ENCODE results near the gene F8A3.
"Not testable (repeated sequence)": the region's sequence is repeated elsewhere in the genome, so short reads cannot be mapped to it uniquely, and the experiment has no call there.

Gene F8A3

GRCh38 chrX:155458471-155458870 is at the start of gene F8A3:
Gene F8A3, minus strand, starts transcription at chrX:155458620. Its CDS starts 20 bp downstream, at chrX:155458600.
- not testable (repeated sequence) for FAIRE-seq

GRCh38 chrX:155505296-155505695 is 46.9 kb upstream of the F8A3 start:
- no peak for FAIRE-seq

GRCh38 chrX:155495134-155495533 is 36.7 kb upstream of the F8A3 start:
- FAIRE-seq = not testable (repeated sequence)

DNA sequence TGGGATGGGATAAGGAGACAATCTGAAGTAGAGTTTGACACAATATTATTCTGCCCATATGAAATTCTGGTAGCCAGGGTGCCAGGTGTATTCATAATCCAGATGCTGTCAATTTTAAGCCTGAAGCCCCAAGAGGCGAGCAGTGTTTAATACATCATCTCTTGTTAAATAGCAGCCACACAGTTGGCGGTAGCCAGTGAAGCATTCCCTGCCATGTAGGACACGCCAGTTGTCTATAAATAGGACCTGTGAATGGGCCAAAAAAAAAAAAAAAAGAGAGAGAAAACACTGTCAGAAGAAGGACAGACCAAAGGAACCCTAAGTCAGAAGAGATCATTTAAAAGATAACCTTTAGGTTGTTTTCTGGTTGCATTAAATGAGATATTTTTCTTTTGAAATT is 33.0 kb upstream of the F8A3 start:
- not testable (repeated sequence) for FAIRE-seq

- FAIRE-seq = not testable (repeated sequence)
Observed at GRCh38 chrX:155477136-155477535, 18.7 kb upstream of the F8A3 start.

GRCh38 chrX:155466269-155466938 is 8.0 kb upstream of the F8A3 start:
- FAIRE-seq = not testable (repeated sequence)

DNA sequence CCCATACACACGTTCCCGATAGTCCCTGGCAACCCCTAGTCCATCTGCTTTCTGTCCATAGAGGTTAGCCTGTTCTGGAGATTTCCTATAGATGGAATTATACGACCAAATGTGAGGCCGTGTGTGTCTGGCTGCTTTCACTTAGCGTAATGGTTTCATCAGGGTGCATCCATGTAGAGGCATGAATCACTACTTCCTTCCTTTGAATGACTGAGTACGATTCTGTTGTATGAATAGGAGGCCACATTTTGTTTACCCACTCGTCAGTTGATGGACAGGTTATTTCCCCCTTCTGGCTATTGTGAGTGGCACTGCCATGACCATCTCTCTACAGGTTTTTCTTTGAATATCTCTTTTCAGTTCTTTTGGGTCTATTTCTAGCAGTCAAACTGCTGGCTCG is 2.1 kb upstream of the F8A3 start:
- FAIRE-seq = not testable (repeated sequence)

- not testable (repeated sequence) for FAIRE-seq
Observed at GRCh38 chrX:155457761-155458447, 516 bp downstream of the F8A3 start.

DNA sequence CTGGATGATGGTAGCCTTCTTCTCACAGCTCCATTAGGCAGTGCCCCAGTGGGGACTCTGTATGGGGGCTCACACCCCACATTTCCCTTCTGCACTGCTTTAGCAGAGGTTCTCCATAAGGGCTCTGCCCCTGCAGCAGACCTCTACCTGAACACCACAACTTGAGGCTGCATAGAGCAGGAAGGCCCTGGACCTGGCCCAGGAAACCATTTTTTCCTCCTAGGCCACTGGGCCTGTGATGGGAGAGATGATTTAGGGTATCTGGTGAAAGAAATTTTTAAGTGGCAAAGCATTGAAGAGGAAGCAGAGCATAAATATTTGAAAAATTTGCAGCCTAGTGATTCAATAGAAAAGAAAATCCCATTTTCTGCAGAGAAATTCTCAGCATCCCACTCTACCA is 17.3 kb downstream of the F8A3 start:
- no peak for FAIRE-seq

GRCh38 chrX:155435744-155436112 is 22.7 kb downstream of the F8A3 start:
- no peak for FAIRE-seq

DNA sequence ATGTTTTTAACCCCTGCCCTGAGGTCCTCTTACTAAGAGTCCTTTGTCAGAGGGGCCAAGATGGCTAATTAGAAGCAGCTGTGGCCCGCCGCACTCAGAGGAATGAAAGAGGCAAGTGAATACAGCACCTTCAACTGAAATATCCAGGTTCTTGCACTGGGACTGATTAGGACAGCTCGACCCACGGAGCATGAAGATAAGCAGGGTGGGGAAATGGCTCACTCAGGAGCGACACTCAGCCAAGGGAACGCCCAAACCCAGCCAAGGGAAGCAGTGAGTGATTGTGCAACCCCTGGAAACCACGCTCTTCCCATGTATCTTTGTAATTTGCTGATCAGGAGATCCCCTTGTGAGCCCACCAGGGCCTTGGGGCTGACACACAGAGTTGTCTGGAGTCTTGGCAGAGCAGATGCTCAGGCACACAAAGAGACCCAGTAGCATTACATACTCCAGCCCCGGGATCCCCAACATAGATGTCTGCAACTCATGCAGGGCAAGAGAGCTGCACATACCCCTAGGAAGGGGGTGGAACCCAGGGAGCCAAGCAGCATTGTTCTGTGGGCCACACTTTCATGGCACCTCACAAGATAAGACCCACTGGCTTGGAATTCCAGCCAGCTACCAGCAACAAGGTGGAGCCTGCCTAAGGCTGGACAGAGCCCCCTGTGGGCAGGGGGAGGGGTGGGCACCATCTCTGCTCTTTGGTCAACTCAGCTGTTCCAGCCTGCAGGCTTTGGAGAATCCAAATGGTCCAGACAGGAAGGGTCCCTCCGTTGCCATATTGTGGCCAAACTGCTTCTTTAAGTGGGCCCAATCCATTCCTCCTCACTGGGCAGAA is 23.3 kb downstream of the F8A3 start:
- FAIRE-seq = no peak

- FAIRE-seq = no peak
Observed at GRCh38 chrX:155417769-155418168, 40.7 kb downstream of the F8A3 start.
